Mesendoderm (in vitro differentiated cells): Measurements from ENCODE around the gene RBMS3.

Experiments
- DNase-seq: peaks from one replicate; pipeline ENCODE4 v3.0.0; 2013
- H2AK5ac ChIP-seq: 2 replicates; pipeline ENCODE4 v1.6.1; 2013; ENCODE audit warnings: low read length, inconsistent platforms
- H2BK120ac ChIP-seq: 2 replicates; pipeline ENCODE4 v1.6.1; 2013; ENCODE audit warnings: low read depth, mild to moderate bottlenecking, low read length, moderate library complexity, mixed read lengths
- H2BK15ac ChIP-seq: replicated peaks from 2 replicates; pipeline ENCODE4 v1.6.1; 2013; ENCODE audit warnings: low read depth, mild to moderate bottlenecking, moderate library complexity
- H2BK5ac ChIP-seq: 2 replicates; pipeline ENCODE4 v1.6.1; 2013; ENCODE audit warnings: low read length, inconsistent platforms
- H3K18ac ChIP-seq: 2 replicates; pipeline ENCODE4 v1.6.1; 2013; ENCODE audit warnings: mild to moderate bottlenecking, low read length, mixed read lengths
- H3K23ac ChIP-seq: one replicate; pipeline ENCODE4 v1.6.1; 2013; ENCODE audit warnings: low read length
- H3K27ac ChIP-seq: 2 replicates; pipeline ENCODE4 v1.5.1; 2013; ENCODE audit warnings: low read depth, mild to moderate bottlenecking, inconsistent platforms, low read length, moderate library complexity
- H3K27me3 ChIP-seq: 2 replicates; pipeline ENCODE4 v1.6.1; 2013; ENCODE audit warnings: low read length, control low read depth, mild to moderate bottlenecking, inconsistent platforms; ENCODE audit not compliant: insufficient read depth, poor library complexity
- H3K36me3 ChIP-seq: 2 replicates; pipeline ENCODE4 v1.6.1; 2013; ENCODE audit warnings: low read length, inconsistent platforms; ENCODE audit not compliant: control insufficient read depth, insufficient read depth
- H3K4ac ChIP-seq: one replicate; pipeline ENCODE4 v1.6.1; 2013; ENCODE audit warnings: low read depth, mild to moderate bottlenecking, low read length, moderate library complexity
- H3K4me1 ChIP-seq: 2 replicates; pipeline ENCODE4 v1.6.1; 2013; ENCODE audit warnings: low read depth, low read length, inconsistent platforms; ENCODE audit not compliant: control insufficient read depth
- H3K4me2 ChIP-seq: 2 replicates; pipeline ENCODE4 v1.6.1; 2013; ENCODE audit warnings: low read length
- H3K4me3 ChIP-seq: 2 replicates; pipeline ENCODE4 v1.5.1; 2013; ENCODE audit warnings: mild to moderate bottlenecking, low read length
- H3K56ac ChIP-seq: one replicate; pipeline ENCODE4 v1.6.1; 2013; ENCODE audit warnings: low read length
- H3K79me1 ChIP-seq: 2 replicates; pipeline ENCODE4 v1.6.1; 2013; ENCODE audit warnings: low read length, inconsistent platforms
- H3K79me2 ChIP-seq: 2 replicates; pipeline ENCODE4 v1.6.1; 2013; ENCODE audit warnings: mild to moderate bottlenecking, low read length; ENCODE audit not compliant: control insufficient read depth, insufficient read depth
- H3K9ac ChIP-seq: 2 replicates; pipeline ENCODE4 v1.6.1; 2013; ENCODE audit warnings: low read length, inconsistent platforms
- H4K5ac ChIP-seq: one replicate; pipeline ENCODE4 v1.6.1; 2013; ENCODE audit warnings: low read length
- H4K8ac ChIP-seq: one replicate; pipeline ENCODE4 v1.6.1; 2013; ENCODE audit warnings: low read depth, mild to moderate bottlenecking, control low read depth, low read length, moderate library complexity
- WGBS: extraction: QIAGEN DNeasy Blood & Tissue Kit; methylation state at CpG from one replicate; pipeline ENCODE4 v1.1.7; 2013; ENCODE audit warnings: low lambda C conversion rate, missing lambda C conversion rate; ENCODE audit not compliant: insufficient coverage; ENCODE audit errors: extremely low coverage; 5-methylcytosine and 5-hydroxymethylcytosine counted together

Gene RBMS3

DNA sequence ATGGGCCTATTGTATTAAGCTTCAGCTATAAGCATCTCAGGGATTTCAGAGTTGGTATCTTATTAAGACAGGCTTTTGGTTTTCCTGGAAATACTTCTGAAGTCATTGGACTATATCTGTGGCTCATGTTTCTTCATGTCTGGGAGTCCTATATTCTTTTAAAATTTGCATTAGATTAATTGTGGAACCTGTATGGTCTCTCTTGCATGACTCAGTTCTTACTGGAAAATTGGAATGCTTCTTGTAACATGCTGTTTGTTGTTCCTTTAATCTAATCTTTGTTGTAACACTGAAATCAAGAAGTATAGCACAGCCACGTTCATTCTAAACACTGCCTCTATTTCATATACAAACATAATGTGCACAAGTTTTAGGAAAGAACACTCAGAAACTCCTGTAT lies 208.1 kb downstream of the RBMS3 start:
- Histone ChIP-seq H3K4me3 (no peak overlapping the region), H4K8ac (no peak overlapping the region), H3K4me2 (no peak overlapping the region), H3K27ac (no peak overlapping the region), H4K5ac (no peak overlapping the region), H3K79me1 (no peaks in the 10 kb centered on the region), H3K4me1 (no peaks in the 10 kb centered on the region), H3K36me3 (no peaks in the 10 kb centered on the region), H2AK5ac (no peak overlapping the region), H3K27me3 (no peaks in the 10 kb centered on the region), H2BK5ac (no peak overlapping the region), H2BK15ac (no peak overlapping the region), H3K18ac (no peak overlapping the region), H3K23ac (no peak overlapping the region), H3K56ac (no peak overlapping the region), H3K4ac (no peak overlapping the region), H3K9ac (no peak overlapping the region), H3K79me2 (no peaks in the 10 kb centered on the region), H2BK120ac (no peak overlapping the region)
- no CpG with 5 or more reads among the region's 1 CpG for WGBS
- DNase-seq = no peak

DNA sequence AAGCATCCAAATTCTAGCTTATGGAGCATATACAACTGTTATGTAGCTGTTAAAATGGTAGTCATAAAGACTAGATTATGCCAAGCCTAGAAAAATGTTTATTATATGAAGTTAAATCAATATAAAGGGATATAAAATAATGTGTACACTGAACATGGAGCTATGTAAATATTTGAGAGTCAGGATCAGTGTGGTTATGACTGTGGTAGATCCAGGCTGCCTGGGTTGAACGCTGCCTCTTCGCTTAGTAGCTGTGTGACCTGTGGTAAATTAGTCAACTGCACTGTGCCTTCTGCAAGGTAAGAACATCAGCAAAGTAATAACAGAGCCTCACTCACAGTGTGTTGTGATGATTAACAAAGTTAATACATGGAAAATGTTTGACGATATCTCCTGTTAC lies 212.2 kb downstream of the RBMS3 start:
- H3K36me3 ChIP-seq = no peaks in the 10 kb centered on the region
- no peak overlapping the region for H2BK120ac ChIP-seq
- WGBS = no CpG with 5 or more reads among the region's 3 CpGs

DNA sequence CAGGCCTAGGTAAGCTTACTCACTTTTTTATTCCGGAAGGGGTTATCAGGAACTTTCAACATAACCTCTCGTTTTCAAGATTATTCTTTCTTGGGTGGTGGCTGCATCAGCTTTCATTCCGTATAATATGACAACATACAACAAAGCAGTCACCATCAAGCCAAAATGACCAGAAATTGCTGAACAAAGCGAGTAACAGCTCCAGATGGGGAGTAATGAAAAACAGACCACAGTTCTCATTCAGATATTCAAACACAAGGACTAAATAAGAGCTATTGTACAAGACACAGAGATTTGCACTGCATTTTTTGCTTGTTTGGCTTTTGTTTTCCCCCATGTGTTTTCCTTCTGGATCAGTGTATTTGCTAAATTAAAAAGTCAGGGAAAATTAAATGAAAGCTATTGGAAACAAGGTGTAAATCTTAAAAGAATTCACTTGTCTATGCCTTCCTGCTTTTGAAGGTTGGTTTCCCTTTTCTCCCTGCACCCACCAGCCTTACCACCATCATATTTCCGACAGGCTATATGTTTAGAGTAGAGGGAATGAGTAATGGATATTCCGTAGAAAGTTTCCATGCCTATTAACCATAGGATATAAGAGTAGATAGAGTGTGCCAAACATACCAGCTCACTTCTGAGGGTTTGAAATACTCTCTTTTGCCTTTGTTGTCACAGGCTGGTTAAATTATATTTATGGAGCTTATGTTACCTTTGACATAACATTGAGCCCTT lies 213.6 kb downstream of the RBMS3 start:
- no peak overlapping the region for H3K27ac ChIP-seq
- H2BK5ac ChIP-seq = no peak overlapping the region
- no peak overlapping the region for H3K4ac ChIP-seq
- H2BK120ac ChIP-seq = no peak overlapping the region
- H3K56ac ChIP-seq = no peak overlapping the region
- H4K5ac ChIP-seq = no peak overlapping the region
- no peaks in the 10 kb centered on the region for H3K79me2 ChIP-seq
- no peak overlapping the region for H4K8ac ChIP-seq
- no peaks in the 10 kb centered on the region for H3K36me3 ChIP-seq
- no peak for DNase-seq
- H3K27me3 ChIP-seq = no peaks in the 10 kb centered on the region
- no peak overlapping the region for H3K9ac ChIP-seq
- H3K79me1 ChIP-seq = no peaks in the 10 kb centered on the region
- H3K18ac ChIP-seq = no peak overlapping the region
- no peak overlapping the region for H2AK5ac ChIP-seq
- H3K23ac ChIP-seq = no peak overlapping the region
- H3K4me3 ChIP-seq = no peak overlapping the region
- H2BK15ac ChIP-seq = no peak overlapping the region
- no peaks in the 10 kb centered on the region for H3K4me1 ChIP-seq
- H3K4me2 ChIP-seq = no peak overlapping the region
- no CpG with 5 or more reads among the region's 6 CpGs for WGBS

More for the DNA sequence above, 212.2 kb downstream of the RBMS3 start:
- H3K79me1 ChIP-seq = no peaks in the 10 kb centered on the region
- H3K56ac ChIP-seq = no peak overlapping the region
- no peak overlapping the region for H3K4me2 ChIP-seq
- H3K18ac ChIP-seq = no peak overlapping the region
- H3K23ac ChIP-seq = no peak overlapping the region
- H3K4me1 ChIP-seq = no peaks in the 10 kb centered on the region
- no peak overlapping the region for H2BK5ac ChIP-seq
- no peak overlapping the region for H2AK5ac ChIP-seq
- H4K5ac ChIP-seq = no peak overlapping the region
- H3K4ac ChIP-seq = no peak overlapping the region
- no peaks in the 10 kb centered on the region for H3K79me2 ChIP-seq
- no peak overlapping the region for H3K9ac ChIP-seq
- no peak overlapping the region for H3K27ac ChIP-seq
- H3K4me3 ChIP-seq = no peak overlapping the region
- no peak overlapping the region for H2BK15ac ChIP-seq
- H3K27me3 ChIP-seq = no peaks in the 10 kb centered on the region
- no peak overlapping the region for H4K8ac ChIP-seq
- DNase-seq = no peak

DNA sequence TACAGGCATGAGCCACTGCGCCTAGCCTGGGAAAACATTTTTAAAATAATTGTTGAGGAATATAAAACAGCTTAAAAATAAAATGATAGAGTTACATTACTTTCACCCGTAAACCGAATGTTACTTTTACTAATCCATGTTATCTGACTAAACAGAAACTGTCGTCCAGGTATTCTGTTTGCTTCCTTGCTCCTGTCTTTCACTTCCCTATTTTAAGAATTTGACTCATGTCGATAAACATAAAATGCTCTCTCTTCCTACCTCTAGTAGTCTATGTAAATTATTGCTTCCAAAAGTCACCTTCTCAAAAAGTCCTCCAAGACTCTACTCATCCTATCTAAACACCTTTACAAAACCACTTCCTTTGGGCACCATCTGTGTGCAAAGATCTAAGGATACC lies 216.4 kb downstream of the RBMS3 start:
- Histone ChIP-seq H3K36me3 (no peaks in the 10 kb centered on the region), H3K9ac (no peak overlapping the region), H3K27ac (no peak overlapping the region), H2AK5ac (no peak overlapping the region), H3K4me2 (no peak overlapping the region), H4K8ac (no peak overlapping the region), H3K18ac (no peak overlapping the region), H2BK120ac (no peak overlapping the region), H2BK15ac (no peak overlapping the region), H3K27me3 (no peaks in the 10 kb centered on the region), H3K23ac (no peak overlapping the region), H3K4me1 (no peaks in the 10 kb centered on the region), H3K4me3 (no peak overlapping the region), H3K56ac (no peak overlapping the region), H2BK5ac (no peak overlapping the region), H4K5ac (no peak overlapping the region), H3K79me1 (no peaks in the 10 kb centered on the region), H3K79me2 (no peaks in the 10 kb centered on the region), H3K4ac (no peak overlapping the region)
- DNase-seq = no peak
- WGBS = no CpG with 5 or more reads among the region's 5 CpGs

DNA sequence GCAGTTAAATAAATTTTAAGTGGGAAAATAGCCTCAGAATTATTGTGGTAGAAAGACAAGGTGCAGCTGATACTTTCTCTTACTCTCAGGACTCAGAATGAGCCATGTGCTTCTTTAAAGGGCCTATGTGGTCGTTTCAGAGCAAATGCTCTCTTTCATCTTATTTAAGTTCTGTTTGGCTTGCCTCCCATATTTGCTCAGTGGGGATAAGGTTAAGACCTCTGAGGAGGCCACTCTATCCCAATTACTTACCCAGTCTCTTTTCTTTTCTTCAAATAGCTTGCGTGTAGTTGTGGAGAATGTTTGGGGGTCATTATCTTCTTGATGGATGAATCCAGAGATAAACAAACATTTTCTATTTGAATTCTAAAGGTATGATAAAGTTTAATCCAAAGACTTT lies 221.9 kb downstream of the RBMS3 start:
- Histone ChIP-seq H2BK15ac (no peak overlapping the region), H2AK5ac (no peak overlapping the region), H3K79me1 (no peaks in the 10 kb centered on the region), H3K56ac (no peak overlapping the region), H3K9ac (no peak overlapping the region), H3K4me2 (no peak overlapping the region), H3K27me3 (no peaks in the 10 kb centered on the region), H3K23ac (no peak overlapping the region), H3K4me3 (no peak overlapping the region), H4K5ac (no peak overlapping the region), H3K18ac (no peak overlapping the region), H3K4ac (no peak overlapping the region), H4K8ac (no peak overlapping the region), H3K27ac (no peak overlapping the region), H3K79me2 (no peaks in the 10 kb centered on the region), H3K36me3 (no peaks in the 10 kb centered on the region), H2BK120ac (no peak overlapping the region), H3K4me1 (no peaks in the 10 kb centered on the region), H2BK5ac (no peak overlapping the region)
- no peak for DNase-seq
- no CpG with 5 or more reads among the region's 2 CpGs for WGBS

DNA sequence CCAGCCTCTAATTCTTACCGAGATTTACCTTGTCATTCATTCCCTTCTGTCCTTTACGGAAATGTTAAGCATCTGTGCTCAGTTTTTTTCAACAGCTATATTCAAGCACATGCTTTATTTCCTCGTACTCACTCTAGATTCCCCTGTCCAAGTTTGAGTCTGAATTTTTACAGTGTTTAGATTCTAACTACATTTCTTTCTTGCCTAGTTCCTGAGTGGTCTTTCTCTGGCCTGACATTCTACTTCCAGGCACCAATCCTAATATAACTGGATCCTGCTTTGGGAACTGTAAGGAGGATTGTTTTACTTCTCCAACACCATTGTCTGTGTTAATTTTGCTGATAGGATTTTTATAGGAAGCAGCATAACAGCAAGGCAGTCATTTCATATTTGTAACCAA lies 222.4 kb downstream of the RBMS3 start:
- whole genome bisulfite sequencing = no CpG with 5 or more reads among the region's 3 CpGs
- Histone ChIP-seq H4K5ac (no peak overlapping the region), H3K4ac (no peak overlapping the region)

More for the DNA sequence above, 222.4 kb downstream of the RBMS3 start:
- no peaks in the 10 kb centered on the region for H3K36me3 ChIP-seq
- no peak overlapping the region for H4K8ac ChIP-seq
- H3K4me2 ChIP-seq = no peak overlapping the region
- no peak overlapping the region for H3K18ac ChIP-seq
- H3K79me2 ChIP-seq = no peaks in the 10 kb centered on the region
- H3K23ac ChIP-seq = no peak overlapping the region
- no peak for DNase-seq
- H2BK5ac ChIP-seq = no peak overlapping the region
- H3K56ac ChIP-seq = no peak overlapping the region
- H3K27ac ChIP-seq = no peak overlapping the region
- H3K4me3 ChIP-seq = no peak overlapping the region
- no peak overlapping the region for H2BK15ac ChIP-seq
- H3K4me1 ChIP-seq = no peaks in the 10 kb centered on the region
- no peaks in the 10 kb centered on the region for H3K79me1 ChIP-seq
- H2AK5ac ChIP-seq = no peak overlapping the region
- H2BK120ac ChIP-seq = no peak overlapping the region
- H3K27me3 ChIP-seq = no peaks in the 10 kb centered on the region
- no peak overlapping the region for H3K9ac ChIP-seq
